Right lobe of liver (tissue), 4 donors: ENCODE results near the gene PRRC2C.

Source experiments
- CTCF ChIP-seq, 4 donors: fragments of 200-600 bp in 3 of 4; fragments of 450-650 bp in 1 of 4; IDR thresholded peaks; one replicate each; pipeline versions ENCODE4 v1.5.1 to v1.8.0; 2016 to 2022; ENCODE audit warnings: antibody characterized with exemption in 4 of 4, mild to moderate bottlenecking in 2 of 4
- POLR2A ChIP-seq: fragments of 450-650 bp; IDR thresholded peaks from one replicate; pipeline ENCODE4 v1.6.1; 2017; ENCODE audit warnings: antibody characterized with exemption, mild to moderate bottlenecking
- donor health status: DM: no; HTN: no; CAD: no.
- donor health status: DM: no; HTN: no; CAD: no.
- donor health status: DM: no; HTN: yes; CAD: no.

GRCh38 chr1:171438441-171438840 is 46.9 kb upstream of the PRRC2C start:
- TF ChIP-seq CTCF (IDR thresholded peaks at IDR 0.05) (no peak), POLR2A (no peak)
